OCI-LY3 (cell line): ENCODE results near the gene PRCP.

ENCODE experiments used
- CTCF ChIP-seq: fragments of 200-600, 300-600 bp; sonication (generic); IDR thresholded peaks from 2 replicates; pipeline ENCODE4 v1.5.1; 2014; ENCODE audit warnings: antibody characterized with exemption, low read length, low read depth
- EZH2phosphoT487 ChIP-seq: fragments of 200-600 bp; shearing (Covaris generic); IDR thresholded peaks from 2 replicates; pipeline ENCODE4 v1.6.1; 2018; ENCODE audit warnings: antibody characterized with exemption, mixed run types, low read depth

GRCh38 chr11:82855616-82856015 is 44.6 kb downstream of the PRCP start:
- TF ChIP-seq CTCF (no peak), EZH2phosphoT487 (no peak)
